ENCODE data around the gene RPN1.
A peak's percentile ranks its signal among the peaks of the same experiment; 100 is the strongest.

RPN1 gene

GRCh38 chr3:128620268-128620691 is 30.3 kb downstream of the RPN1 start:
- TF ChIP-seq GATA3 (IDR thresholded peaks at IDR 0.05; ENCODE audit: low read depth, low read length) = no peak
- TF ChIP-seq GATA2 (IDR thresholded peaks at IDR 0.05; ENCODE audit: low read depth, low read length) = no peak

GRCh38 chr3:128619146-128619890 is 31.3 kb downstream of the RPN1 start:
- no peak for TF ChIP-seq GATA3 (IDR thresholded peaks at IDR 0.05; ENCODE audit: low read depth, low read length)
- no peak for TF ChIP-seq GATA2 (IDR thresholded peaks at IDR 0.05; ENCODE audit: low read depth, low read length)

GRCh38 chr3:128618398-128618726 is 32.3 kb downstream of the RPN1 start:
- TF ChIP-seq GATA3 (IDR thresholded peaks at IDR 0.05; ENCODE audit: low read depth, low read length) (no peak), GATA2 (IDR thresholded peaks at IDR 0.05; ENCODE audit: low read depth, low read length) (no peak)

- peak; percentile 89 for TF ChIP-seq GATA2 (IDR thresholded peaks at IDR 0.05; ENCODE audit: low read depth, low read length)
- no peak for TF ChIP-seq GATA3 (IDR thresholded peaks at IDR 0.05; ENCODE audit: low read depth, low read length)
These were observed 32.8 kb downstream of the RPN1 start for GRCh38 chr3:128617557-128618397.

GRCh38 chr3:128617270-128617556 is 33.4 kb downstream of the RPN1 start:
- no peak for TF ChIP-seq GATA3 (IDR thresholded peaks at IDR 0.05; ENCODE audit: low read depth, low read length)
- TF ChIP-seq GATA2 (IDR thresholded peaks at IDR 0.05; ENCODE audit: low read depth, low read length) = no peak

- TF ChIP-seq GATA2 (IDR thresholded peaks at IDR 0.05; ENCODE audit: low read depth, low read length) (no peak), GATA3 (IDR thresholded peaks at IDR 0.05; ENCODE audit: low read depth, low read length) (no peak)
These were observed 33.9 kb downstream of the RPN1 start for GRCh38 chr3:128616516-128617269.

GRCh38 chr3:128614076-128614475 is 36.5 kb downstream of the RPN1 start:
- TF ChIP-seq GATA3 (IDR thresholded peaks at IDR 0.05; ENCODE audit: low read depth, low read length) = no peak
- no peak for TF ChIP-seq GATA2 (IDR thresholded peaks at IDR 0.05; ENCODE audit: low read depth, low read length)

GRCh38 chr3:128613083-128613829 is 37.4 kb downstream of the RPN1 start:
- TF ChIP-seq GATA3 (IDR thresholded peaks at IDR 0.05; ENCODE audit: low read depth, low read length) (no peak), GATA2 (IDR thresholded peaks at IDR 0.05; ENCODE audit: low read depth, low read length) (no peak)

- TF ChIP-seq GATA3 (IDR thresholded peaks at IDR 0.05; ENCODE audit: low read depth, low read length) (no peak), GATA2 (IDR thresholded peaks at IDR 0.05; ENCODE audit: low read depth, low read length) (peak; percentile 30; the same call in 1 of the 2 replicates)
These were observed 40.1 kb downstream of the RPN1 start for GRCh38 chr3:128610451-128611070.

- TF ChIP-seq GATA2 (IDR thresholded peaks at IDR 0.05; ENCODE audit: low read depth, low read length) = no peak
- TF ChIP-seq GATA3 (IDR thresholded peaks at IDR 0.05; ENCODE audit: low read depth, low read length) = no peak
These were observed 41.3 kb downstream of the RPN1 start for GRCh38 chr3:128609294-128609693.

GRCh38 chr3:128607710-128608048 is 42.9 kb downstream of the RPN1 start:
- TF ChIP-seq GATA3 (IDR thresholded peaks at IDR 0.05; ENCODE audit: low read depth, low read length) = no peak
- no peak for TF ChIP-seq GATA2 (IDR thresholded peaks at IDR 0.05; ENCODE audit: low read depth, low read length)

GRCh38 chr3:128606094-128606493 is 44.5 kb downstream of the RPN1 start:
- no peak for TF ChIP-seq GATA2 (IDR thresholded peaks at IDR 0.05; ENCODE audit: low read depth, low read length)
- no peak for TF ChIP-seq GATA3 (IDR thresholded peaks at IDR 0.05; ENCODE audit: low read depth, low read length)

All from SH-SY5Y (cell line).